Neutrophil (primary cell): ENCODE measurements around the gene HGS.

ENCODE experiments used
- H3K27ac ChIP-seq: fragments of 200-600 bp; sonication (generic); 2 replicates; pipeline ENCODE4 v1.5.1; 2016; ENCODE audit warnings: mild to moderate bottlenecking, moderate library complexity
- H3K27me3 ChIP-seq: fragments of 200-600 bp; sonication (generic); 2 replicates; pipeline ENCODE4 v1.6.0; 2016; ENCODE audit warnings: mild to moderate bottlenecking
- H3K36me3 ChIP-seq: fragments of 200-600 bp; sonication (generic); 2 replicates; pipeline ENCODE4 v1.5.1; 2017
- H3K4me1 ChIP-seq, 2 experiments: fragments of 200-600 bp in 1 of 2; sonication (generic) in 1 of 2; 1 replicate in 1 of 2; 2 replicates in 1 of 2; pipeline versions ENCODE4 v1.5.1 to v1.6.1; 2013 to 2016; ENCODE audit warnings: low read depth in 1 of 2, low read length in 1 of 2, mild to moderate bottlenecking in 1 of 2, moderate library complexity in 1 of 2; ENCODE audit not compliant: control insufficient read depth in 1 of 2, insufficient read depth in 1 of 2
- H3K4me3 ChIP-seq, 2 experiments: fragments of 200-600 bp in 1 of 2; sonication (generic) in 1 of 2; 1 replicate in 1 of 2; 2 replicates in 1 of 2; pipeline ENCODE4 v1.5.1; 2013 to 2016; ENCODE audit warnings: low read depth in 1 of 2, low read length in 1 of 2, mild to moderate bottlenecking in 1 of 2, moderate library complexity in 1 of 2
- H3K9me3 ChIP-seq: fragments of 200-600 bp; sonication (generic); 2 replicates; pipeline ENCODE4 v1.5.1; 2016
- CTCF ChIP-seq: fragments of 200-600 bp; sonication (generic); IDR thresholded peaks from 2 replicates; pipeline ENCODE4 v1.5.1; 2016; ENCODE audit warnings: antibody characterized with exemption

HGS gene

GRCh38 chr17:81719410-81720266, 35.8 kb downstream of the HGS start:
- Histone ChIP-seq H3K4me3 (no peak overlapping the region), H3K27ac (no peak overlapping the region), H3K9me3 (no peaks in the 10 kb centered on the region), H3K36me3 (peaks cover 8% of the 10 kb centered on the region), H3K4me1 (no peaks in the 10 kb centered on the region), H3K27me3 (peaks cover 18% of the 10 kb centered on the region)
- TF ChIP-seq CTCF = no peak

DNA sequence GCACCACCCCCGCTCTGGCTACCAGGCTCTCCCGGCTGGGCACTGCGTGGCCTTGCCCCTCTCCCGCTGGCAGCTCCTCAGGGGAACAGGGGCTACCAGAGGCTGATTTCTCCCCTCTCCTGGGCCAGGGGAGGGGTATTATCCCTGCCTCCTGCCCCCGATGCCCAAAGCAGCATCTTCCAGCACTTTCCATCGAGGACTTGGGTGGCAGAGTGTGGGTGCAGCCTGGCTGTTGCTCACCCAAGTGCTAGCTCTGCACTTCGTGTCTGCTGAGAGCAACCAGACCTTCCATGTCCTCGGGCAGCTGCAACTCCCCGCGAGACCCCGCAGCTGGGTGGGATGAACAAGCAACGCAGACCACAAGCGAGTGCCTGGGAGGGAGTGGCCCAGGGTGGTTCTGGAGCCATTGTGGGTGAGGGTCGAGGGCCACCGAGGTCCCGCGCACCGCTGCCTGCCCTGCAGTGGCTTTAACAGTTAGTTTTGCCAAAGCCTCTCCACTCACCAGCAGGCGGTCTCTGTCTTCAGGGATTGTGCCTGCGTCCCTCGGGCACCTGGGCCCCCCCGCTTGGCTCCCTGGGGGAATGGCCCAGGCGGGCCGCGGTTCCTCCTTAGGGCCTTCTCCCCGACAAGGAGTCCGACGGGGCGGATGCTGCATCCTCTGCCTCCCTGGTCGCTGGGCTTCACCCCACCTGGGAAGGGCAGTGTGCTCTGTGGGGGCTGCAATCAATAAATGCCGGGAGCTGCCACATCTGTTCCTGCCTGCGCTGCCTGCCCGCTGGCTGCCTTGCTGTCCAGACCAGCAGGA, 36.7 kb downstream of the HGS start:
- TF ChIP-seq CTCF = no peak
- no peaks in the 10 kb centered on the region for H3K4me1 ChIP-seq
- H3K27me3 ChIP-seq = peaks cover 23% of the 10 kb centered on the region
- no peak overlapping the region for H3K27ac ChIP-seq
- H3K9me3 ChIP-seq = no peaks in the 10 kb centered on the region
- H3K4me3 ChIP-seq = no peak overlapping the region
- peaks cover 8% of the 10 kb centered on the region for H3K36me3 ChIP-seq

DNA sequence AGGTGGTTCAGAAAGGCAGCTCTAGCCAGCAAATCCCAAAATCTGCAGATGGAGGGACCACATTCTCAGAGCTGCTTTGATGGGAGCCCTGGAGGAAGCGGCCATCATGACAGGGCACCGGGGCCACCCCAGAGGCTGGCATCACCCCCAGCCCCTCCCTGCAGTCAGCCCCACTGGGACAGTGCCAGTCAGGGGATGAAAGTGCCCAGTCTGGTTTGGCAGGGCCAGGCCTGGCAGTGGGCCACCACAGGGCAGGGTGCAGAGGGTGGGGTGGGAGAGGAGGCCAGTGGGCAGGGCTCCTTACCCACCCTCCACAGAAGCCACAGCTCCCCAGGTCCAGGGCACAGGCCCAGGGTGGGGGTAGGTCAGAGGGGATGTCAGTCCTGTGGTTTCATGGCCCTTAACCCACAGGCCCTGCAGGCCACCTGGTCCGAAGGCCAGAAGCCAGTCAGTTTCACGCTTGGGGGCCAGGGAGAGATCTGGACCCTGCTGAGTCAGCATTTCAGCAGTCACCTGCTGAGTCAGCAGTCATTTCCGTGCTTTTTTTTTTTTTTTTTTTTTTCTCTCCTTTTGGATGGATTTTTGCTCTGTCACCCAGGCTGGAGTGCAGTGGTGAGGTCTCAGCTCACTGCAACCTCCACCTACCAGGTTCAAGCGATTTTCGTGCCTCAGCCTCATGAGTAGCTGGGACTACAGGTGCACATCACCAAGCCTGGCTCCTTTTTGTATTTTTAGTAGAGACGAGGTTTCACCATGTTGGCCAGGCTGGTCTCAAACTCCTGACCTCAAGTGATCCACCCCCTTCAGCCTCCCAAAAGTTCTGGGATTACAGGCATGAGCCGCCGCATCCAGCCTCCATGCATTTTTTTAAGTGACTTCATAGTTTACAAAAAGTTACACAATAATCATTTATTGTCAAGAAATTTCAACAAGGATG, 38.6 kb downstream of the HGS start:
- Histone ChIP-seq H3K36me3 (peaks cover 8% of the 10 kb centered on the region), H3K4me3 (no peak overlapping the region), H3K4me1 (no peaks in the 10 kb centered on the region), H3K27me3 (peaks cover 23% of the 10 kb centered on the region), H3K27ac (no peak overlapping the region), H3K9me3 (no peaks in the 10 kb centered on the region)
- TF ChIP-seq CTCF = no peak

DNA sequence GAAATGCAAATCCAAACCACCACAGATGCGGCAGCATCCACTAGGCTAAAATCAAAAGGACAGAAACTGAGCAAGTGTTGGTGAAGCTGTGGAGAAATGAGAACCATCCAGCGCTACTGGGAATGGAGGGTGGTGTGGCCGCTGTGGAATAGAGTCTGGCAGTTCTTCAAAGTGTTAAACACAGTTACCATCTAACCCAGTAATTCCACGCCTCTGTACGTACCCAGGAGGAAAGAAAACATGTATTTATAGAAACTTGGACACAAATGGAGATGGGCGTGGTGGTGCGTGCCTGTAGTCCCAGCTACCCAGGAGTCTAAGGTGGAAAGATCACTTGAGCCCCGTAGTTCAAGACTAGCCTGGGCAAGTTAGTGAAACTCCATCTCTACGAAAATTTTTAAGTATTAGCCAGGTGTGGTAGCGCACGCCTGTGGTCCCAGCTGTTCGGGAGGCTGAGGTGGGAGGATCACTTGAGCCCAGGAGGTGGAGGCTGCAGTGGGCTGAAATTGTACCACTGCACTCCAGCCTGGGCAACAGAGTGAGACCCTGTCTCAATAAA, 39.9 kb downstream of the HGS start:
- peaks cover 23% of the 10 kb centered on the region for H3K27me3 ChIP-seq
- H3K27ac ChIP-seq = no peak overlapping the region
- no peaks in the 10 kb centered on the region for H3K4me1 ChIP-seq
- H3K4me3 ChIP-seq = no peak overlapping the region
- H3K36me3 ChIP-seq = no peaks in the 10 kb centered on the region
- TF ChIP-seq CTCF = no peak
- H3K9me3 ChIP-seq = no peaks in the 10 kb centered on the region

GRCh38 chr17:81725439-81725838, 41.6 kb downstream of the HGS start:
- no peaks in the 10 kb centered on the region for H3K36me3 ChIP-seq
- H3K27ac ChIP-seq = no peak overlapping the region
- no peaks in the 10 kb centered on the region for H3K9me3 ChIP-seq
- H3K27me3 ChIP-seq = peaks cover 23% of the 10 kb centered on the region
- H3K4me3 ChIP-seq = no peak overlapping the region
- no peak for TF ChIP-seq CTCF
- no peaks in the 10 kb centered on the region for H3K4me1 ChIP-seq
